Activated CD8-positive, alpha-beta memory T cell treated with anti-CD3 and anti-CD28 coated beads for 24 hours (primary cell): Measurements from ENCODE around the gene LRIT1.

Experiments used
- DNase-seq: peaks from one replicate; pipeline ENCODE4 v3.0.0-alpha.2; 2020

The LRIT1 gene

DNA sequence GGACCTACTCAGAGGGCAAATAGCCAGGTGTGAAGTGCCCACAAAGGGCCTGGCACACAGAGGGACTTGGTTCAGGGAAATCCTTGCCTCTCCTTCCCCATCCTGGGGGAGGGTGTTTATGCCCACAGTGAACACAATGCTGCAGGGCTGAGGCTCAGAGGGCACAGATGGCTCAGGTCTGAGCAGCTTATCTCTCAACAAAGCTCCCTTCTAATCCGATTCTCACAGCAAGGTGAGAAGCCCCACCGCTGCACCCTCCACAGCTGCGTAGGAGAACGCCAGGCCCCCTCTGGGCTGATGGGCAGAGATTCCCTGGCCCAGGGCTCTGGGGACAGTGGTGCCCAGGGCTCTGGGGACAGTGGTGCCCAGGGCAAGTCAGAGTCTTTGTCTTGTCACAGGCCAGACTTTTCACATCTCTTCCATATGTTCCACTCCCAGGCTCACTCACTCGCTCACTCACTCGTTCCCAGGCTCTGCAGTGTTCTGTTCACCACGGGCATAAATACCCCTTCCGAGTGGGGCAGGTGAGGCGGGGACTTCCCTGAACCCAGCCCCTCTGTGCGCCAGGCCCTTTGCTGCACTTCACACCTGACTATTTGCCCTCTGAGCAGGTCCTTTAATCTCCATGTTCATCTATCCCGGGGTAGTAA lies 55.7 kb downstream of the LRIT1 start:
- no peak for DNase-seq

DNA sequence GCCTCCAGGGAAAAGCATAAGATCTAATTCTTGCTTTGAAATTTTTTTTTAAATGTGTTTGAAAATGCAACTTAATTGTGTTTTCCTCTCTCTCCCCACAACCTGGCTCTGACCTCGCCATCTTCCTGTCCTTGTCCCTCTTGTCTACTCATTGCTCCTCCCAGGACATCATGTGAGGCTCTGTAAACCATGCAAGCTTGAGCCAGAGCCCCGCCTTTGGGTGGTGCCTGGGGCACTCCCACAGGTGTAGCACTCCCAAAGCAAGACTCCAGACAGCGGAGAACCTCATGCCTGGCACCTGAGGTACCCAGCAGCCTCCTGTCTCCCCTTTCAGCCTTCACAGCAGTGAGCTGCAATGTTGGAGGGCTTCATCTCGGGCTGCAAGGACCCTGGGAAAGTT lies 56.8 kb downstream of the LRIT1 start:
- no peak for DNase-seq

DNA sequence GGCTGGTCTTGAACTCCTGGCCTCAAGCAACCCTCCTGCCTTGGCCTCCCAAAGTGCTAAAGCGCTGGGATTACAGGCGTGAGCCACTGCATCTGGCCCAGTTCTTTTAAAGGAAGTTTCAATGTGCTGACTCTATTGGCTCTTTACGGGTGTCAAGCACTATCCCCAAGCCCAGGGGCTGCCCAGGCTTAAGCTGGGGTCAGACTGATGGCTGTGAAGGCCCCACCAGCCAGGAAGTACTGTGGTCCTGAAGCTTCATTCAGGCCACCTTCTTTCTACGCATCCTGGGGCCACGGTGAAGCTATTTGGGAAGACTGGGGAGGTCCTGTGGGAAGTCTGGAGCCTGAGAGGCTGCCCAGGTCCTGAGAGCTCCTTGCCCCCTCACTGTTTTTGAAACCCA lies 59.7 kb downstream of the LRIT1 start:
- DNase-seq = no peak
